ENCODE data around the gene ZFP3. TPM values are rescaled to one million over a fixed set of nuclear protein-coding genes. Genes with fewer than 3 reads are reported as not detected.
"Not testable (repeated sequence)": the region's sequence is repeated elsewhere in the genome, so short reads cannot be mapped to it uniquely, and the experiment has no call there.

The ZFP3 gene
- total RNA-seq, 1 donor: 3.6 TPM

DNA sequence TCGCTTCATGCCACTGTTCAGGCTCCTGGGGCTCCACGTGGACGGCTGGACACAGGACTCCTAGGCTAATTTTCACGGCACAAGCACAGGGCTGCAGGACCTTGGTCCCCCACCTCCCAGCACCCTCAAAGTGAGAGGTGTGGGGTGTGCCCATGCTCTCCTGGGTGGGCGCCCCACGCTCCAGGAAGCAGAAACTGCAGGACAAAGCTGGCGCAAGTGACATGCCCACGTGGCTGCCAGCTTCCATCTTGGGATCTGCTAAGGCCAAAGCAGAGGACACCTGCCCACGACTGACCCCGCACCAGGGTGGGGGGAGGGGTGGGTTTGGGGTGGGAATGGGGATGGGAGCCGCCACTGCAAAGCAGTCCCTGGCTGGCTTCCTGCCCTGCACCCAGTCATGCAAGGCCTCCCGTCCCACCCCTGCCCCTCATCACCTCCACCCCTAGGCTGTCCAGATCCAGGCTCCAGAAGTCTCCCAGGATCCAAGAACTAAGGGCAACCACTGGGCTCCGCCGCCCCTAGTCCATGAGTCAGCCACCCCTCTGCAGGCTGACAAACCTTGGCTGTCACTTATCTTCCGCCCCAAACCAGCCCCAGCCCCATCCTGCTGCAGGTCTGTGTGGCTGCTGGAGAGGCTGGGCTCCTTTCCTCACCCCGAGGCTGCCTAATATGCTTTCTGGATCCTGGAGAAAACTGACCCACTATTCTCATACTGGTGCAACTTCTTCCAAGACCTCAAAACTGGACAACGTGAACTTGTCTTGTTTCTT is 48.6 kb downstream of the ZFP3 start:
- H2AFZ ChIP-seq (ENCODE audit: low read length): no peak overlapping the region
- H3K36me3 ChIP-seq (ENCODE audit: insufficient read depth, low read length): no peaks in the 10 kb centered on the region
- H3K27me3 ChIP-seq (ENCODE audit: insufficient read depth, low read length): peaks cover 15% of the 10 kb centered on the region
- no peaks in the 10 kb centered on the region for H3K4me1 ChIP-seq (ENCODE audit: insufficient read depth, low read length)
- no peaks in the 10 kb centered on the region for H3K9me3 ChIP-seq (ENCODE audit: low read depth, low read length)
- H3K79me2 ChIP-seq (ENCODE audit: insufficient read depth, low read length): no peaks in the 10 kb centered on the region
- TF ChIP-seq, protein P1, sequence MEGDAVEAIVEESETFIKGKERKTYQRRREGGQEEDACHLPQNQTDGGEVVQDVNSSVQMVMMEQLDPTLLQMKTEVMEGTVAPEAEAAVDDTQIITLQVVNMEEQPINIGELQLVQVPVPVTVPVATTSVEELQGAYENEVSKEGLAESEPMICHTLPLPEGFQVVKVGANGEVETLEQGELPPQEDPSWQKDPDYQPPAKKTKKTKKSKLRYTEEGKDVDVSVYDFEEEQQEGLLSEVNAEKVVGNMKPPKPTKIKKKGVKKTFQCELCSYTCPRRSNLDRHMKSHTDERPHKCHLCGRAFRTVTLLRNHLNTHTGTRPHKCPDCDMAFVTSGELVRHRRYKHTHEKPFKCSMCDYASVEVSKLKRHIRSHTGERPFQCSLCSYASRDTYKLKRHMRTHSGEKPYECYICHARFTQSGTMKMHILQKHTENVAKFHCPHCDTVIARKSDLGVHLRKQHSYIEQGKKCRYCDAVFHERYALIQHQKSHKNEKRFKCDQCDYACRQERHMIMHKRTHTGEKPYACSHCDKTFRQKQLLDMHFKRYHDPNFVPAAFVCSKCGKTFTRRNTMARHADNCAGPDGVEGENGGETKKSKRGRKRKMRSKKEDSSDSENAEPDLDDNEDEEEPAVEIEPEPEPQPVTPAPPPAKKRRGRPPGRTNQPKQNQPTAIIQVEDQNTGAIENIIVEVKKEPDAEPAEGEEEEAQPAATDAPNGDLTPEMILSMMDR (IDR thresholded peaks at IDR 0.05; ENCODE audit: extremely low read depth, low read depth, low read length): no peak
- H3K27ac ChIP-seq (ENCODE audit: low read depth, low read length): no peak overlapping the region
- H4K20me1 ChIP-seq (ENCODE audit: insufficient read depth, low read length): no peaks in the 10 kb centered on the region
- DNase-seq (ENCODE audit: insufficient read length, low spot score, missing footprints): no peak
- H3K4me2 ChIP-seq (ENCODE audit: insufficient read depth, low read length): no peak overlapping the region
- no peak overlapping the region for H3K4me3 ChIP-seq (ENCODE audit: insufficient read depth, low read length)

DNA sequence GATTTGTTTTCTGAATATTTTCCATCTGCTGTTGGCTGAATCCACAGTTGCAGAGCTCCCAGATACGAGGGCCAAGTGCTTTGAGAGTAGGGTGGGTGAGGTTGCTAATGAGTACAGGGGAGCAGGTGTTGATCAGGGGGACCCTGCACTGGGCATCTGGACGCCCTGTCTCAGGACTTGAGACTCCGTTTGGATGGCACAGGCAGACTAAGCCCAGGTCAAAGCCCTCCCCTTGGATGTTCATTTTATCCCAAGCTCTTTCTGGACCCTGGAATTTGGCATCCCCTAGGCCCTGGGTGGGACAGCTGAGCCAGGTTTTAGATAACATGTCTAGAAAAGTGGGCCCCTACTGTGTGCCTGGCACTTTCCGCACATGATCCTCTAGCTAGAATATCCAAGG is 49.6 kb downstream of the ZFP3 start:
- no peak overlapping the region for H3K4me2 ChIP-seq (ENCODE audit: insufficient read depth, low read length)
- no peak overlapping the region for H3K4me3 ChIP-seq (ENCODE audit: insufficient read depth, low read length)
- no peak for DNase-seq (ENCODE audit: insufficient read length, low spot score, missing footprints)

DNA sequence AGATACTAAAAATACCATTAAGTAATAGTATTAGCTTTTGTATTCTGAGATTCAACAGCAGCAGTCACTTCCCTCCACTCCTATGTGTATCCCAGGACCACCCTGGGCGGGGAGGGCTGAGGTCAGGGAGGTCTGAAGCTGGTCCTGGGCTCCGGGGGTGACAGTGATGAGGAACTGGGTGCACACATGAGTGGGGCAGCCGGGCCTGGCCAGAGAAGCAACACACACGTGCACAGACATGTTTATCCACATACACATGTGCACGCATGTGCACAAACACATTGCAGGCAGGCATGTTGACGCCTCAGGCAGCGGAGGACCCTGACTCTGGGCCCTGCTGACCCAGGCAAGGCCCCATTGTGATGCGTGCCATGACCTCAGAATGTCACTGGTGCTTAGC is 50.1 kb downstream of the ZFP3 start:
- not testable (repeated sequence) for H3K36me3 ChIP-seq (ENCODE audit: insufficient read depth, low read length); H3K4me2 ChIP-seq (ENCODE audit: insufficient read depth, low read length); H3K4me3 ChIP-seq (ENCODE audit: insufficient read depth, low read length); H3K79me2 ChIP-seq (ENCODE audit: insufficient read depth, low read length); H3K4me1 ChIP-seq (ENCODE audit: insufficient read depth, low read length); H3K27ac ChIP-seq (ENCODE audit: low read depth, low read length); H4K20me1 ChIP-seq (ENCODE audit: insufficient read depth, low read length); DNase-seq (ENCODE audit: insufficient read length, low spot score, missing footprints); H2AFZ ChIP-seq (ENCODE audit: low read length); H3K9me3 ChIP-seq (ENCODE audit: low read depth, low read length)
- peaks cover 12% of the 10 kb centered on the region for H3K27me3 ChIP-seq (ENCODE audit: insufficient read depth, low read length)

More for the DNA sequence above, 49.6 kb downstream of the ZFP3 start:
- Histone ChIP-seq H3K36me3 (ENCODE audit: insufficient read depth, low read length) (no peaks in the 10 kb centered on the region), H3K27ac (ENCODE audit: low read depth, low read length) (no peak overlapping the region), H3K79me2 (ENCODE audit: insufficient read depth, low read length) (no peaks in the 10 kb centered on the region), H3K4me1 (ENCODE audit: insufficient read depth, low read length) (no peaks in the 10 kb centered on the region), H4K20me1 (ENCODE audit: insufficient read depth, low read length) (no peaks in the 10 kb centered on the region), H3K27me3 (ENCODE audit: insufficient read depth, low read length) (peaks cover 12% of the 10 kb centered on the region), H3K9me3 (ENCODE audit: low read depth, low read length) (no peaks in the 10 kb centered on the region), H2AFZ (ENCODE audit: low read length) (no peak overlapping the region)
- TF ChIP-seq, protein P1 (IDR thresholded peaks at IDR 0.05; ENCODE audit: extremely low read depth, low read depth, low read length): no peak

DNA sequence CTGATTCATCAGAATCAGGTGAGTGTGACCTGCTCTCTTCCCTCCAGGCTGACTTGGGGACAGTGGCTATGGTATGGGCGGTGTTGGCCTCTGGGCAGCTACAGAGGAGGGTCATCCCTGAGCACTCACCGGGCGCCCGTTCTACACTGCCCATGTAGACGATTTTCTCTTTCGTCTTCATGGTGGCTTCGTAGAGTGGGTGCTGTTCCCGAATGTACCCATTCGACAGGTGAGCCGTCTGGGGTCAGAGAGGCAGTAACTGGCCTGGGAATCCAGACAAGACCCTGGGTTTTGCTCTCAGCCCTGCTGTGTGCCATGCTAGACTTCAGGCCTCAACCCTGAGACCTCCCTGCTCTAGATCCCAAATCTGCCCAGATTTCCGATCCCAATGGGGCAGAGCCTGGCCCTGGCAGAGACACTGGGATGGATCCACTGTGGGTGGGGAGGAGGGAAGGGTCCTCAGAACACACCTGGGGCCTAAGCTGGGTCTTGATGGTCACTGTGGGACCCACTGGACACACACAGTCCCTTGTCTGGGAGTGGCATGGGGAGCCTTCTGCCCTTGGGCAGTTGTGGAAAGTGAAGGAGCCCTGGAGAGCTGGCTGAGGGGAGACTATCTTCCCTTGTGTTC is 50.8 kb downstream of the ZFP3 start:
- H3K79me2 ChIP-seq (ENCODE audit: insufficient read depth, low read length): no peaks in the 10 kb centered on the region
- H3K9me3 ChIP-seq (ENCODE audit: low read depth, low read length): no peaks in the 10 kb centered on the region
- peak; percentile 23 for DNase-seq (ENCODE audit: insufficient read length, low spot score, missing footprints)
- TF ChIP-seq, protein P1 (IDR thresholded peaks at IDR 0.05; ENCODE audit: extremely low read depth, low read depth, low read length): no peak
- peaks cover 7% of the 10 kb centered on the region for H3K27me3 ChIP-seq (ENCODE audit: insufficient read depth, low read length)
- H4K20me1 ChIP-seq (ENCODE audit: insufficient read depth, low read length): no peaks in the 10 kb centered on the region
- no peak overlapping the region for H3K27ac ChIP-seq (ENCODE audit: low read depth, low read length)
- no peak overlapping the region for H3K4me2 ChIP-seq (ENCODE audit: insufficient read depth, low read length)
- no peaks in the 10 kb centered on the region for H3K36me3 ChIP-seq (ENCODE audit: insufficient read depth, low read length)
- no peak overlapping the region for H3K4me3 ChIP-seq (ENCODE audit: insufficient read depth, low read length)
- no peak overlapping the region for H2AFZ ChIP-seq (ENCODE audit: low read length)
- no peaks in the 10 kb centered on the region for H3K4me1 ChIP-seq (ENCODE audit: insufficient read depth, low read length)

DNA sequence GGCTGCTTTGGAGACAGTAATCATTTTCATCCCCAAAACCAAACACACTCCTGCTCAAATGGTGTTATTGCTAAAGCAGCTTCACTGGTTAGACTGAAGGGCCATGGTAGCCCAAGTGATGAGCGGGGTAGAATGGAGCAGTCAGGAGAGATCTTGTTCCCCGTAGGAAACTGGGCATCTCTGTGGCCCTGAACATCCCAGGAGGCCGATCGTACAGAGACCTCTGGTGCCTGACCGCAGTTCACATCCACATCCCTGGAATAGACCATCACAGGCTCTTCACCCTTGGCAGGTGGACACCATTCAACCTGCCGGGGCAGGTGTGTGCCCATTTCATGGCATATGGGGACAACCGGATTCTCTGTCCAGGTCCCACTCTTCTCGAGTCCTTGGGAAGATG is 51.5 kb downstream of the ZFP3 start:
- not testable (repeated sequence) for H3K4me3 ChIP-seq (ENCODE audit: insufficient read depth, low read length)
- peak; percentile 17 for DNase-seq (ENCODE audit: insufficient read length, low spot score, missing footprints)

DNA sequence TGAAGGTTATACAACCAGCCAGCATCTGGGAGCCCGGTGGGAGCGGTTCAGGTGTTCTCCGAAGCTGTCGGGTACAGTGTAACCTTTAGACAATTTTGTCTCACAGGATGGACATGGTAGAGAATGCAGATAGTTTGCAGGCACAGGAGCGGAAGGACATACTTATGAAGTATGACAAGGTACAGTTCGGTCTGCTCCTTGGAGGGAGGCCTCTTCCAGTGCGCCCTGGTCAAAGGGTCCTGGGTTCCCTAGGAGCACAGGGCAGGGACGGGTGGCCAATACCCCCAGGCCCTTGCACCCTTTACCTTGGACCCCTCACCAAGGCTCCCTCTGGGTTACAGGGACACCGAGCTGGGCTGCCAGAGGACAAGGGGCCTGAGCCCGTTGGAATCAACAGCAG is 52.0 kb downstream of the ZFP3 start:
- H4K20me1 ChIP-seq (ENCODE audit: insufficient read depth, low read length); H3K27ac ChIP-seq (ENCODE audit: low read depth, low read length); H3K27me3 ChIP-seq (ENCODE audit: insufficient read depth, low read length): not testable (repeated sequence)

More for the DNA sequence above, 51.5 kb downstream of the ZFP3 start:
- H3K4me2 ChIP-seq (ENCODE audit: insufficient read depth, low read length); H3K79me2 ChIP-seq (ENCODE audit: insufficient read depth, low read length); H2AFZ ChIP-seq (ENCODE audit: low read length); H3K27ac ChIP-seq (ENCODE audit: low read depth, low read length); H3K9me3 ChIP-seq (ENCODE audit: low read depth, low read length); H3K36me3 ChIP-seq (ENCODE audit: insufficient read depth, low read length); H3K27me3 ChIP-seq (ENCODE audit: insufficient read depth, low read length); H3K4me1 ChIP-seq (ENCODE audit: insufficient read depth, low read length); H4K20me1 ChIP-seq (ENCODE audit: insufficient read depth, low read length): not testable (repeated sequence)

More for the DNA sequence above, 52.0 kb downstream of the ZFP3 start:
- not testable (repeated sequence) for H3K36me3 ChIP-seq (ENCODE audit: insufficient read depth, low read length); H3K79me2 ChIP-seq (ENCODE audit: insufficient read depth, low read length); H3K4me2 ChIP-seq (ENCODE audit: insufficient read depth, low read length); H2AFZ ChIP-seq (ENCODE audit: low read length); H3K9me3 ChIP-seq (ENCODE audit: low read depth, low read length); H3K4me1 ChIP-seq (ENCODE audit: insufficient read depth, low read length); H3K4me3 ChIP-seq (ENCODE audit: insufficient read depth, low read length)
- peak; percentile 68 for DNase-seq (ENCODE audit: insufficient read length, low spot score, missing footprints)
